ENCODE results near the gene GPR158.

Gene GPR158

GRCh38 chr10:25615926-25616325, 441.1 kb downstream of the GPR158 start:
- no peak for DNase-seq

- DNase-seq: no peak
These were observed 442.2 kb downstream of the GPR158 start for GRCh38 chr10:25616903-25617592.

- DNase-seq: no peak
These were observed 452.8 kb downstream of the GPR158 start for GRCh38 chr10:25627606-25628005.

GRCh38 chr10:25629333-25629732, 454.5 kb downstream of the GPR158 start:
- no peak for DNase-seq

- DNase-seq: no peak
These were observed 456.7 kb downstream of the GPR158 start for GRCh38 chr10:25631471-25631870.

GRCh38 chr10:25632802-25633201, 458.0 kb downstream of the GPR158 start:
- no peak for DNase-seq

- DNase-seq: no peak
These were observed 458.7 kb downstream of the GPR158 start for GRCh38 chr10:25633542-25633941.

- DNase-seq: no peak
These were observed 464.8 kb downstream of the GPR158 start for GRCh38 chr10:25639646-25640045.

GRCh38 chr10:25641595-25641994, 466.8 kb downstream of the GPR158 start:
- no peak for DNase-seq

GRCh38 chr10:25642721-25643120, 467.9 kb downstream of the GPR158 start:
- no peak for DNase-seq

GRCh38 chr10:25646371-25646770, 471.6 kb downstream of the GPR158 start:
- DNase-seq: no peak

GRCh38 chr10:25651534-25651933, 476.7 kb downstream of the GPR158 start:
- no peak for DNase-seq

All from activated CD4-positive, alpha-beta T cell treated with anti-CD3 and anti-CD28 coated beads, Interleukin-2, Interleukin-6, amounts not matched to agents 100 ng/mL and 50 ng/mL, durations not matched to agents 16 hours and 8 hours (primary cell).